ENCODE results near the gene CADM1.

The CADM1 gene

DNA sequence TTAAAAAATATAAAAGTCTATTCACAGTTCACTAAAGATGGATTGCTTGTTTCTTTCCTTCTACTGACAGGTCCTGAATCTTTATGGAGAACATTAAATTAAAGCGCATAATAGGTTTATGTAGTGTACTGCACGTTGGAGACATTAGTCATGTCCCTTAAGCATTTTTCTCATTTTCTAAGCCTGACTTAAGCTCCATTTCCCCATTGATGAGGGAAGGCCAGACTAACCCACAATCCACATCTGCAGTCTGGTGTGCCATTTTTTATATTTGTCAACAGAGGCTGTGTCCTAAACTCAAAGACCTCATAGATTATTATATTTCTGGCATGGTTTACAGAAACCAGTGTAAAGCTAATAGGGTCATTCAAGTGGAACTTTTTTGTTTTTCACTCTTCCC is 39.9 kb downstream of the CADM1 start:
- H3F3A ChIP-seq (ENCODE audit: control insufficient read depth, insufficient read depth) = peaks cover 4% of the 10 kb centered on the region; the same call in 1 of the 2 replicates
- no peaks in the 10 kb centered on the region for H3K9me3 ChIP-seq (ENCODE audit: control insufficient read depth, insufficient read depth, low read length)
- H3K9me2 ChIP-seq (replicated peaks; ENCODE audit: control insufficient read depth, low read length) = no peaks in the 10 kb centered on the region
- no peak overlapping the region for H3K27ac ChIP-seq (ENCODE audit: low read depth, low read length)
- no peak for TF ChIP-seq EZH2phosphoT487 (IDR thresholded peaks at IDR 0.05; ENCODE audit: borderline replicate concordance, low read length)
- TF ChIP-seq, protein P1, sequence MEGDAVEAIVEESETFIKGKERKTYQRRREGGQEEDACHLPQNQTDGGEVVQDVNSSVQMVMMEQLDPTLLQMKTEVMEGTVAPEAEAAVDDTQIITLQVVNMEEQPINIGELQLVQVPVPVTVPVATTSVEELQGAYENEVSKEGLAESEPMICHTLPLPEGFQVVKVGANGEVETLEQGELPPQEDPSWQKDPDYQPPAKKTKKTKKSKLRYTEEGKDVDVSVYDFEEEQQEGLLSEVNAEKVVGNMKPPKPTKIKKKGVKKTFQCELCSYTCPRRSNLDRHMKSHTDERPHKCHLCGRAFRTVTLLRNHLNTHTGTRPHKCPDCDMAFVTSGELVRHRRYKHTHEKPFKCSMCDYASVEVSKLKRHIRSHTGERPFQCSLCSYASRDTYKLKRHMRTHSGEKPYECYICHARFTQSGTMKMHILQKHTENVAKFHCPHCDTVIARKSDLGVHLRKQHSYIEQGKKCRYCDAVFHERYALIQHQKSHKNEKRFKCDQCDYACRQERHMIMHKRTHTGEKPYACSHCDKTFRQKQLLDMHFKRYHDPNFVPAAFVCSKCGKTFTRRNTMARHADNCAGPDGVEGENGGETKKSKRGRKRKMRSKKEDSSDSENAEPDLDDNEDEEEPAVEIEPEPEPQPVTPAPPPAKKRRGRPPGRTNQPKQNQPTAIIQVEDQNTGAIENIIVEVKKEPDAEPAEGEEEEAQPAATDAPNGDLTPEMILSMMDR (IDR thresholded peaks at IDR 0.05; ENCODE audit: low read depth, low read length, poor library complexity, severe bottlenecking) = no peak
- peaks cover 10% of the 10 kb centered on the region for H3K4me1 ChIP-seq (ENCODE audit: control insufficient read depth, low read length)
- no peak overlapping the region for H3K4me2 ChIP-seq (ENCODE audit: low read length)
- no peaks in the 10 kb centered on the region for H3K27me3 ChIP-seq (ENCODE audit: control insufficient read depth, low read length)
- no peaks in the 10 kb centered on the region for H3K79me2 ChIP-seq (ENCODE audit: control insufficient read depth, low read length)
- no peaks in the 10 kb centered on the region for H3K36me3 ChIP-seq (ENCODE audit: control insufficient read depth, low read length)
- H3K4me3 ChIP-seq (ENCODE audit: low read length) = no peak overlapping the region
- no peaks in the 10 kb centered on the region for H4K20me1 ChIP-seq (ENCODE audit: control insufficient read depth, insufficient read depth, low read depth, low read length)

GRCh38 chr11:115463606-115464005 is 40.6 kb downstream of the CADM1 start:
- Histone ChIP-seq H3K79me2 (ENCODE audit: control insufficient read depth, low read length) (no peaks in the 10 kb centered on the region), H3K27ac (ENCODE audit: low read depth, low read length) (no peak overlapping the region), H3K4me3 (ENCODE audit: low read length) (no peak overlapping the region), H3K4me2 (ENCODE audit: low read length) (no peak overlapping the region), H3K4me1 (ENCODE audit: control insufficient read depth, low read length) (peaks cover 3% of the 10 kb centered on the region), H3F3A (ENCODE audit: control insufficient read depth, insufficient read depth) (no peaks in the 10 kb centered on the region), H4K20me1 (ENCODE audit: control insufficient read depth, insufficient read depth, low read depth, low read length) (no peaks in the 10 kb centered on the region), H3K9me3 (ENCODE audit: control insufficient read depth, insufficient read depth, low read length) (no peaks in the 10 kb centered on the region), H3K36me3 (ENCODE audit: control insufficient read depth, low read length) (no peaks in the 10 kb centered on the region), H3K27me3 (ENCODE audit: control insufficient read depth, low read length) (no peaks in the 10 kb centered on the region), H3K9me2 (replicated peaks; ENCODE audit: control insufficient read depth, low read length) (no peaks in the 10 kb centered on the region)
- TF ChIP-seq, protein P1 (IDR thresholded peaks at IDR 0.05; ENCODE audit: low read depth, low read length, poor library complexity, severe bottlenecking) = no peak
- TF ChIP-seq EZH2phosphoT487 (IDR thresholded peaks at IDR 0.05; ENCODE audit: borderline replicate concordance, low read length) = no peak

DNA sequence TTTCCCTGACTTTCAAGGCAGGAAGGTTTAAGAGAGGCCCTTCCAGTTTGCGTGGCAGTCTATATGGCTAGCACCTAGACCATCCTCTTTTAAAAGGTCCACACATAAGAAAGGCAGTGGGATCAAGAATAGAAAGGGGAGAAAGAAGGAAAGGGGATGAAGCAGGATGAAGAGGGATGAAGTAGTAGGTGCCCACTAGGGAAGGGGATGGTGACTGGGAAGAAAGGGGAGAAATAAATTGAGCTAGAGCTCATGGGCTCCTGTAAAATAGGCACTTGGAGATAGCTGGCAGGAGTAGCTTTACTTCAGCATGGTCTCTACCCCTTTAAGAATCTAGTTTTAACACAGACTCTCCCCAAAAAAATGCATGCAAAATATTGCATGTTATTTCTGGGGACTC is 41.5 kb downstream of the CADM1 start:
- Histone ChIP-seq H3K4me1 (ENCODE audit: control insufficient read depth, low read length) (no peaks in the 10 kb centered on the region), H3K27me3 (ENCODE audit: control insufficient read depth, low read length) (no peaks in the 10 kb centered on the region), H3K79me2 (ENCODE audit: control insufficient read depth, low read length) (no peaks in the 10 kb centered on the region), H3K4me2 (ENCODE audit: low read length) (no peak overlapping the region), H3K36me3 (ENCODE audit: control insufficient read depth, low read length) (no peaks in the 10 kb centered on the region), H3K9me2 (replicated peaks; ENCODE audit: control insufficient read depth, low read length) (no peaks in the 10 kb centered on the region), H3K4me3 (ENCODE audit: low read length) (no peak overlapping the region), H3F3A (ENCODE audit: control insufficient read depth, insufficient read depth) (no peaks in the 10 kb centered on the region), H3K9me3 (ENCODE audit: control insufficient read depth, insufficient read depth, low read length) (no peaks in the 10 kb centered on the region), H3K27ac (ENCODE audit: low read depth, low read length) (no peak overlapping the region), H4K20me1 (ENCODE audit: control insufficient read depth, insufficient read depth, low read depth, low read length) (no peaks in the 10 kb centered on the region)
- TF ChIP-seq, protein P1 (IDR thresholded peaks at IDR 0.05; ENCODE audit: low read depth, low read length, poor library complexity, severe bottlenecking) = no peak
- no peak for TF ChIP-seq EZH2phosphoT487 (IDR thresholded peaks at IDR 0.05; ENCODE audit: borderline replicate concordance, low read length)
